DOHH2 (cell line): ENCODE results near the gene EPB42.

Experiments
- H3F3A ChIP-seq: fragments of 200-600 bp; sonication (generic), shearing (Covaris generic); 2 replicates; pipeline ENCODE4 v1.6.0; 2016; ENCODE audit warnings: antibody characterized with exemption, mild to moderate bottlenecking; ENCODE audit not compliant: control insufficient read depth, insufficient read depth
- H3K27ac ChIP-seq: fragments of 200-600 bp; sonication (generic); 2 replicates; pipeline ENCODE4 v1.5.1; 2014; ENCODE audit warnings: low read depth, mild to moderate bottlenecking, low read length, moderate library complexity
- H3K27me3 ChIP-seq: fragments of 200-600 bp; sonication (generic); 2 replicates; pipeline ENCODE4 v1.6.1; 2014; ENCODE audit warnings: mild to moderate bottlenecking, low read length, mixed read lengths; ENCODE audit not compliant: control insufficient read depth
- H3K36me3 ChIP-seq: fragments of 200-600 bp; sonication (generic); 2 replicates; pipeline ENCODE4 v1.6.1; 2014; ENCODE audit warnings: mild to moderate bottlenecking, low read length, moderate library complexity, mixed read lengths; ENCODE audit not compliant: control insufficient read depth
- H3K4me1 ChIP-seq: fragments of 200-600 bp; sonication (generic); 2 replicates; pipeline ENCODE4 v1.6.1; 2014; ENCODE audit warnings: mild to moderate bottlenecking, low read length, mixed read lengths; ENCODE audit not compliant: control insufficient read depth
- H3K4me2 ChIP-seq: fragments of 200-600 bp; sonication (generic); 2 replicates; pipeline ENCODE4 v1.6.0; 2014; ENCODE audit warnings: mild to moderate bottlenecking, low read length, moderate library complexity
- H3K4me3 ChIP-seq: fragments of 200-600 bp; sonication (generic); 2 replicates; pipeline ENCODE4 v1.5.1; 2014; ENCODE audit warnings: mild to moderate bottlenecking, low read length, mixed read lengths
- H3K79me2 ChIP-seq: fragments of 200-600 bp; sonication (generic); 2 replicates; pipeline ENCODE4 v1.6.1; 2014; ENCODE audit warnings: mild to moderate bottlenecking, low read length, mixed read lengths; ENCODE audit not compliant: control insufficient read depth
- H3K9me2 ChIP-seq: fragments of 200-600 bp; sonication (generic); replicated peaks from 2 replicates; pipeline ENCODE4 v1.6.1; 2014; ENCODE audit warnings: mild to moderate bottlenecking, low read length, mixed read lengths; ENCODE audit not compliant: control insufficient read depth
- H3K9me3 ChIP-seq: fragments of 200-600 bp; sonication (generic); 2 replicates; pipeline ENCODE4 v1.6.1; 2014; ENCODE audit warnings: antibody characterized with exemption, low read length, mixed read lengths; ENCODE audit not compliant: control insufficient read depth, insufficient read depth
- H4K20me1 ChIP-seq: fragments of 200-600 bp; sonication (generic); 2 replicates; pipeline ENCODE4 v1.6.0; 2014; ENCODE audit warnings: low read depth, mild to moderate bottlenecking, antibody characterized with exemption, low read length, moderate library complexity; ENCODE audit not compliant: control insufficient read depth, insufficient read depth
- CTCF ChIP-seq: fragments of 200-600 bp; sonication (generic); IDR thresholded peaks from one replicate; pipeline ENCODE4 v1.5.1; 2014; ENCODE audit warnings: antibody characterized with exemption, mild to moderate bottlenecking, low read depth, low read length; ENCODE audit not compliant: poor library complexity, severe bottlenecking
- EZH2phosphoT487 ChIP-seq: fragments of 200-600 bp; sonication (generic); IDR thresholded peaks from 2 replicates; pipeline ENCODE4 v1.6.1; 2017; ENCODE audit warnings: borderline replicate concordance, mild to moderate bottlenecking, antibody characterized with exemption, low read length, moderate library complexity, mixed read lengths

Gene EPB42

GRCh38 chr15:43220991-43221403 lies at the start of gene EPB42:
EPB42 (minus strand) TSS chr15:43221018; CDS start chr15:43220825, 193 bp downstream.
- H3K4me3 ChIP-seq, result no peak within 1 kb of the TSS
- H3K4me1 ChIP-seq, result no peaks in the 10 kb centered on the region
- H3K27ac ChIP-seq, result no peak within 1 kb of the TSS
- no peak within 1 kb of the TSS for H3K4me2 ChIP-seq
- H3K9me2 ChIP-seq, result no peaks in the 10 kb centered on the region
- H3F3A ChIP-seq, result no peaks in the 10 kb centered on the region
- H3K27me3 ChIP-seq, result no peaks in the 10 kb centered on the region; the same call in 1 of the 2 replicates
- H3K79me2 ChIP-seq, result no peaks in the 10 kb centered on the region
- H3K9me3 ChIP-seq, result no peaks in the 10 kb centered on the region
- no peak for TF ChIP-seq CTCF
- no peak for TF ChIP-seq EZH2phosphoT487
- no peaks in the 10 kb centered on the region for H3K36me3 ChIP-seq
- H4K20me1 ChIP-seq, result no peaks in the 10 kb centered on the region

- no peaks in the 10 kb centered on the region for H3K36me3 ChIP-seq
- H3K4me1 ChIP-seq, result peaks cover 16% of the 10 kb centered on the region
- H3K27me3 ChIP-seq, result 0 out of 2 replicates have a peak, but pooled peaks cover 2% of the 10 kb centered on the region
- H3K9me3 ChIP-seq, result peaks cover 4% of the 10 kb centered on the region; the same call in 1 of the 2 replicates
- TF ChIP-seq CTCF (no peak), EZH2phosphoT487 (no peak)
- no peak overlapping the region for H3K4me3 ChIP-seq
- no peaks in the 10 kb centered on the region for H4K20me1 ChIP-seq
- no peak overlapping the region for H3K27ac ChIP-seq
- H3K9me2 ChIP-seq, result no peaks in the 10 kb centered on the region
- H3F3A ChIP-seq, result no peaks in the 10 kb centered on the region
- peak overlapping the region; percentile 61 for H3K4me2 ChIP-seq
- H3K79me2 ChIP-seq, result no peaks in the 10 kb centered on the region
Observed at GRCh38 chr15:43270113-43270665, 49.4 kb upstream of the EPB42 start.

- peaks cover 4% of the 10 kb centered on the region; the same call in 1 of the 2 replicates for H3K9me3 ChIP-seq
- H3K27ac ChIP-seq, result no peak overlapping the region
- peaks cover 10% of the 10 kb centered on the region for H3K27me3 ChIP-seq
- H3K4me3 ChIP-seq, result no peak overlapping the region
- no peaks in the 10 kb centered on the region for H3K9me2 ChIP-seq
- H3K36me3 ChIP-seq, result no peaks in the 10 kb centered on the region
- H3K4me1 ChIP-seq, result peaks cover 16% of the 10 kb centered on the region
- H4K20me1 ChIP-seq, result no peaks in the 10 kb centered on the region
- no peak overlapping the region for H3K4me2 ChIP-seq
- TF ChIP-seq CTCF (no peak), EZH2phosphoT487 (no peak)
- no peaks in the 10 kb centered on the region for H3F3A ChIP-seq
- no peaks in the 10 kb centered on the region for H3K79me2 ChIP-seq
Observed at GRCh38 chr15:43268111-43269105, 47.6 kb upstream of the EPB42 start.
